ENCODE results near the gene FHIT.

DNA sequence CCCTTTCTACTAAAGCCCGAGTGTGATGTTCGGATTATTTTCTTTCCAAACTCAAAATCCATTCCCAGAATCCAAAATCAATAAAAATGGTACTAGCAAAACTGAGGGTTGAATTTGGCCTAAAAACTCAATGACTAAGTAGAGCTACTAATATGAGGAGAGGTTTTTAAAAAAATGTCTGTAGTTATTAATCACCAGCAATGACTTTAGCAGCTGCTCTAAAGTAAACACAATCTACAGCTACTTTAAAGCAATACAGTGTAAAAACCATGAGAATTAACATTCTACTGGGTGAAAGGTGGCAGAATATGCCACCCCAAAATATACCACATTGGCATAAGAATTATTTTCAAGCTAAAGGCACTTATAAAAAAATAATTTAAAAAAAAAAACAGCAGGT is 23.5 kb downstream of the FHIT start:
- TF ChIP-seq GATA2 (IDR thresholded peaks at IDR 0.05; ENCODE audit: low read depth, low read length) = no peak
- TF ChIP-seq GATA3 (IDR thresholded peaks at IDR 0.05; ENCODE audit: low read depth, low read length) = no peak

Measured in SH-SY5Y (cell line).